HCEC 1CT (cell line): Measurements from ENCODE around the gene SENP7.
"Not testable (repeated sequence)": the region's sequence is repeated elsewhere in the genome, so short reads cannot be mapped to it uniquely, and the experiment has no call there.

Source experiments
- DNase-seq: peaks from one replicate; pipeline ENCODE4 v3.0.0-alpha.2; 2017

The SENP7 gene

GRCh38 chr3:101512646-101513418, at the start of gene SENP7:
SENP7 (minus strand) TSS chr3:101513212; CDS start chr3:101513130, 82 bp downstream.
- DNase-seq, result peak; percentile 81

GRCh38 chr3:101561630-101562328, 48.8 kb upstream of the SENP7 start, which contains the start of gene TRMT10C:
TRMT10C (plus strand) TSS chr3:101561868; CDS start chr3:101564782, 2,914 bp downstream.
- DNase-seq, result peak; percentile 88

- DNase-seq, result no peak
Observed at GRCh38 chr3:101556064-101556463, 43.1 kb upstream of the SENP7 start.

GRCh38 chr3:101553381-101553780, 40.4 kb upstream of the SENP7 start:
- DNase-seq, result not testable (repeated sequence)

- DNase-seq, result not testable (repeated sequence)
Observed at GRCh38 chr3:101551359-101552081, 38.5 kb upstream of the SENP7 start.

- no peak for DNase-seq
Observed at GRCh38 chr3:101549473-101549872, 36.5 kb upstream of the SENP7 start.

- no peak for DNase-seq
Observed at GRCh38 chr3:101548527-101549105, 35.6 kb upstream of the SENP7 start.

- no peak for DNase-seq
Observed at GRCh38 chr3:101544161-101544850, 31.3 kb upstream of the SENP7 start.

GRCh38 chr3:101542957-101543356, 29.9 kb upstream of the SENP7 start:
- no peak for DNase-seq

GRCh38 chr3:101536955-101537354, 23.9 kb upstream of the SENP7 start:
- not testable (repeated sequence) for DNase-seq

GRCh38 chr3:101536266-101536665, 23.3 kb upstream of the SENP7 start:
- no peak for DNase-seq

- no peak for DNase-seq
Observed at GRCh38 chr3:101535221-101535620, 22.2 kb upstream of the SENP7 start.

GRCh38 chr3:101533603-101533968, 20.6 kb upstream of the SENP7 start:
- DNase-seq, result no peak

- no peak for DNase-seq
Observed at GRCh38 chr3:101532783-101533602, 20.0 kb upstream of the SENP7 start.

- DNase-seq, result no peak
Observed at GRCh38 chr3:101531473-101532086, 18.6 kb upstream of the SENP7 start.

GRCh38 chr3:101530686-101531047, 17.7 kb upstream of the SENP7 start:
- no peak for DNase-seq

GRCh38 chr3:101529816-101530685, 17.0 kb upstream of the SENP7 start:
- no peak for DNase-seq

- DNase-seq, result no peak
Observed at GRCh38 chr3:101527906-101528305, 14.9 kb upstream of the SENP7 start.

- DNase-seq, result no peak
Observed at GRCh38 chr3:101527441-101527840, 14.4 kb upstream of the SENP7 start.

- no peak for DNase-seq
Observed at GRCh38 chr3:101521211-101521701, 8.2 kb upstream of the SENP7 start.
